PC-3 (cell line): ENCODE results near the gene MEG3. TPM values are rescaled to one million over a fixed set of nuclear protein-coding genes. Genes with fewer than 3 reads are reported as not detected.

Experiments
- ATAC-seq: fragments of 200-7000 bp; cut with Tn5 transposase; 2 replicates; pipeline ENCODE4 v1.9.1; 2020; ENCODE audit warnings: mild to moderate bottlenecking, moderate library complexity
- BruUV-seq: library from RNA; stranded (reverse); fragments of 400-500 nt; replicated peaks from 2 replicates; lab custom pipeline; 2021; lab: Mats Ljungman, UMichigan
- CTCF ChIA-PET: fragments of 300-600 bp; sonication (Branson Sonifier 250); formaldehyde crosslinking; loops from one replicate; lab custom pipeline; 2022; ENCODE audit warnings: antibody characterized with exemption; lab: Charles Lee
- POLR2A ChIA-PET: fragments of 300-600 bp; sonication (Branson Sonifier 250); formaldehyde crosslinking; loops from one replicate; lab custom pipeline; 2022; ENCODE audit warnings: antibody characterized with exemption; ENCODE audit not compliant: unreplicated experiment; lab: Charles Lee
- DNase-seq: peaks from one replicate; pipeline ENCODE4 v3.0.0-alpha.2; 2015
- H2AFZ ChIP-seq: fragments of 300-600 bp; sonication (generic); 2 replicates; pipeline ENCODE4 v1.6.0; 2016; ENCODE audit warnings: antibody characterized with exemption, low read length
- H3F3A ChIP-seq: fragments of 300-600 bp; sonication (generic); one replicate; pipeline ENCODE4 v1.6.0; 2017; ENCODE audit warnings: antibody characterized with exemption, low read length, control low read depth, mild to moderate bottlenecking; ENCODE audit not compliant: unreplicated experiment
- H3K27ac ChIP-seq: fragments of 300-600 bp; sonication (generic); 2 replicates; pipeline ENCODE4 v1.5.1; 2016; ENCODE audit warnings: mild to moderate bottlenecking, low read length
- H3K27me3 ChIP-seq: fragments of 300-600 bp; sonication (generic); 2 replicates; pipeline ENCODE4 v1.6.1; 2016; ENCODE audit warnings: low read length, mixed read lengths
- H3K36me3 ChIP-seq: fragments of 300-600 bp; sonication (generic); 2 replicates; pipeline ENCODE4 v1.6.1; 2016; ENCODE audit warnings: low read depth, mixed run types, low read length, mixed read lengths
- H3K4me1 ChIP-seq: fragments of 300-600 bp; sonication (generic); 2 replicates; pipeline ENCODE4 v1.5.1; 2016; ENCODE audit warnings: low read length; ENCODE audit not compliant: insufficient read depth
- H3K4me2 ChIP-seq: fragments of 300-600 bp; sonication (generic); 2 replicates; pipeline ENCODE4 v1.6.0; 2016; ENCODE audit warnings: low read length
- H3K4me3 ChIP-seq: fragments of 300-600 bp; sonication (generic); 2 replicates; pipeline ENCODE4 v1.5.1; 2016; ENCODE audit warnings: mild to moderate bottlenecking, low read length, mixed read lengths
- H3K79me2 ChIP-seq: fragments of 300-600 bp; sonication (generic); 2 replicates; pipeline ENCODE4 v1.6.1; 2017; ENCODE audit warnings: low read length, mixed read lengths
- H3K9ac ChIP-seq: fragments of 300-600 bp; sonication (generic); 2 replicates; pipeline ENCODE4 v1.6.0; 2016; ENCODE audit warnings: mild to moderate bottlenecking, low read length
- H3K9me2 ChIP-seq: fragments of 300-600 bp; sonication (generic); replicated peaks from 2 replicates; pipeline ENCODE4 v1.6.1; 2016; ENCODE audit warnings: mixed run types, low read length, mixed read lengths
- H3K9me3 ChIP-seq: fragments of 300-600 bp; sonication (generic); 2 replicates; pipeline ENCODE4 v1.6.1; 2016; ENCODE audit warnings: low read length, mixed read lengths
- H4K20me1 ChIP-seq: fragments of 300-600 bp; sonication (generic); 2 replicates; pipeline ENCODE4 v1.6.1; 2016; ENCODE audit warnings: low read length, mixed read lengths
- EZH2 ChIP-seq: fragments of 300-600 bp; sonication (generic); IDR thresholded peaks from one replicate; pipeline ENCODE4 v1.6.1; 2017; ENCODE audit warnings: antibody characterized with exemption, mild to moderate bottlenecking, low read length; ENCODE audit not compliant: unreplicated experiment
- EZH2phosphoT487 ChIP-seq: fragments of 300-600 bp; sonication (generic); IDR thresholded peaks from 2 replicates; pipeline ENCODE4 v1.6.1; 2018; ENCODE audit warnings: mild to moderate bottlenecking, antibody characterized with exemption, low read length, borderline replicate concordance
- intact Hi-C: fragments of 100-400 bp; cut with micrococcal nuclease; formaldehyde crosslinking; loops from 2 replicates; pipeline ENCODE4 v1.9.0; 2023
- total RNA-seq: library from RNA; depleted of rRNA; stranded (reverse); fragments of >200 nt; gene quantifications from 2 replicates; pipeline ENCODE4 v1.2.3, GENCODE V29; 2014
- TF ChIP-seq, protein P1 (sequence below): fragments of 300-600 bp; sonication (generic); conservative IDR thresholded peaks from 2 replicates; pipeline ENCODE4 v1.5.1; 2017; ENCODE audit warnings: antibody characterized with exemption, low read depth, mild to moderate bottlenecking, low read length

Gene MEG3
- total RNA-seq, 1 experiment from 2014 or later: not detected

DNA sequence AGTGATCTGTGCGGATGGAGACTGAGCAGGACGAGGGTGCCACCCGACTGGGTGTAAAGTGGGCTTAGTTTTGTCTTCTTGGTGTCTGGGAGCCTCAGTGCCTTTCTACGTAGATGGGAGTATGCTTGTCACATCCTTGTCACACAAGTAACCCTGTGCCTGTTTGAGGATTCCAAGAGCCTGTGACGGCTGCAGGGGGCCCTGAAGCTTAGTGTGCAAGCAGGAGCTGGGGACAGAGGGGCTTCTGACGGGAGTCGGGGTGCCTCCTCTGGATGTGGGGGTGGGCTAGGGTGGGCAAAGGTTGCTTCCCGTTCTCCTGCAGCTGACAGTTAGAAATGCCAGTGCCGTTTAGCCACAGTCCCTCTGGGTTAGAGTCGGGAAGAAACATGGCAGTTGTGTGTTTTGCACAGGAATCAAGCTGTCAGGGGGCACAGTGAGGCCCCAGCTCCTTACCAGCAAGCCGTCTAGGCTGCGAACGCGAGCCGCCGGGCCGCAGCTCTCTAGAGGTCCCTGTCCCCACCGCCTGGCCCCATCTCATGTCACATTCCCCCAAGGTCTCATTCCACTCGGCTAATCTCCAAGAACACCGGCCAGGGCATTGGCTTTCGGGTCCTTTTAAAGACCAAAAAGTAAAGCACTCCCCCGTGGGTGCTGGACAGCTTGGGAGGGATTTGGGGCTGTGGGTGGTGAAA is 70.6 kb downstream of the MEG3 start:
- ChIA-PET CTCF (no interaction called here), POLR2A (no interaction called here)
- Histone ChIP-seq H3F3A (no peaks in the 10 kb centered on the region), H3K4me1 (peaks cover 8% of the 10 kb centered on the region), H3K27ac (no peak overlapping the region), H3K4me3 (no peak overlapping the region), H3K79me2 (no peaks in the 10 kb centered on the region), H3K9me3 (no peaks in the 10 kb centered on the region), H3K27me3 (peaks cover 28% of the 10 kb centered on the region), H2AFZ (no peak overlapping the region), H3K36me3 (no peaks in the 10 kb centered on the region), H3K9me2 (no peaks in the 10 kb centered on the region), H4K20me1 (no peaks in the 10 kb centered on the region), H3K4me2 (no peak overlapping the region), H3K9ac (no peak overlapping the region)
- intact Hi-C loops: no loop called here
- ATAC-seq (no peak), DNase-seq (no peak)
- BruUV-seq: no TSS peak
- no peak for TF ChIP-seq EZH2phosphoT487

GRCh38 chr14:100898465-100898864 is 72.5 kb downstream of the MEG3 start:
- no peak overlapping the region for H3K27ac ChIP-seq
- TF ChIP-seq EZH2 (no peak), EZH2phosphoT487 (no peak)
- TF ChIP-seq, protein P1, sequence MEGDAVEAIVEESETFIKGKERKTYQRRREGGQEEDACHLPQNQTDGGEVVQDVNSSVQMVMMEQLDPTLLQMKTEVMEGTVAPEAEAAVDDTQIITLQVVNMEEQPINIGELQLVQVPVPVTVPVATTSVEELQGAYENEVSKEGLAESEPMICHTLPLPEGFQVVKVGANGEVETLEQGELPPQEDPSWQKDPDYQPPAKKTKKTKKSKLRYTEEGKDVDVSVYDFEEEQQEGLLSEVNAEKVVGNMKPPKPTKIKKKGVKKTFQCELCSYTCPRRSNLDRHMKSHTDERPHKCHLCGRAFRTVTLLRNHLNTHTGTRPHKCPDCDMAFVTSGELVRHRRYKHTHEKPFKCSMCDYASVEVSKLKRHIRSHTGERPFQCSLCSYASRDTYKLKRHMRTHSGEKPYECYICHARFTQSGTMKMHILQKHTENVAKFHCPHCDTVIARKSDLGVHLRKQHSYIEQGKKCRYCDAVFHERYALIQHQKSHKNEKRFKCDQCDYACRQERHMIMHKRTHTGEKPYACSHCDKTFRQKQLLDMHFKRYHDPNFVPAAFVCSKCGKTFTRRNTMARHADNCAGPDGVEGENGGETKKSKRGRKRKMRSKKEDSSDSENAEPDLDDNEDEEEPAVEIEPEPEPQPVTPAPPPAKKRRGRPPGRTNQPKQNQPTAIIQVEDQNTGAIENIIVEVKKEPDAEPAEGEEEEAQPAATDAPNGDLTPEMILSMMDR: no peak
- no peaks in the 10 kb centered on the region for H3K9me3 ChIP-seq
- no peak overlapping the region for H3K4me2 ChIP-seq
- peaks cover 8% of the 10 kb centered on the region for H3K4me1 ChIP-seq
- H3K4me3 ChIP-seq: no peak overlapping the region
- ATAC-seq (no peak), DNase-seq (no peak)
- H3K36me3 ChIP-seq: no peaks in the 10 kb centered on the region
- ChIA-PET CTCF (interaction anchor here (1.0 kb wide), 1 partner anchor 513 kb away, joined by 3 read pairs; no protein-coding TSS in a partner anchor), POLR2A (no interaction called here)
- no TSS peak for BruUV-seq
- no peaks in the 10 kb centered on the region for H3F3A ChIP-seq
- no peaks in the 10 kb centered on the region for H4K20me1 ChIP-seq
- intact Hi-C loops: no loop called here
- peaks cover 28% of the 10 kb centered on the region for H3K27me3 ChIP-seq
- H3K9me2 ChIP-seq: no peaks in the 10 kb centered on the region
- no peak overlapping the region for H2AFZ ChIP-seq
- no peak overlapping the region for H3K9ac ChIP-seq
- H3K79me2 ChIP-seq: no peaks in the 10 kb centered on the region

GRCh38 chr14:100898935-100899883 is 73.3 kb downstream of the MEG3 start:
- 0 out of 2 replicates have a peak overlapping the region, but pooled peaks have one; percentile 62 for H2AFZ ChIP-seq
- no peak for TF ChIP-seq EZH2phosphoT487
- no peak for TF ChIP-seq EZH2
- TF ChIP-seq, protein P1: no peak
- no peaks in the 10 kb centered on the region for H3K36me3 ChIP-seq
- H3K4me2 ChIP-seq: peak overlapping the region; percentile 82; the same call in 1 of the 2 replicates
- H3K9ac ChIP-seq: no peak overlapping the region
- H3F3A ChIP-seq: no peaks in the 10 kb centered on the region
- CTCF ChIA-PET: interaction anchor here (1.0 kb wide), 1 partner anchor 514 kb away, joined by 3 read pairs; no protein-coding TSS in a partner anchor
- no peak for DNase-seq
- intact Hi-C loops: no loop called here
- POLR2A ChIA-PET: no interaction called here
- peaks cover 8% of the 10 kb centered on the region for H3K4me1 ChIP-seq
- H3K27me3 ChIP-seq: peaks cover 28% of the 10 kb centered on the region
- no peak for ATAC-seq
- no TSS peak for BruUV-seq
- no peak overlapping the region for H3K27ac ChIP-seq
- no peaks in the 10 kb centered on the region for H3K79me2 ChIP-seq
- no peaks in the 10 kb centered on the region for H4K20me1 ChIP-seq
- no peaks in the 10 kb centered on the region for H3K9me3 ChIP-seq
- no peak overlapping the region for H3K4me3 ChIP-seq
- no peaks in the 10 kb centered on the region for H3K9me2 ChIP-seq
